HG03558 (cell line): Measurements from ENCODE around the gene ADGRE1.

Experiments
- ATAC-seq: cut with Tn5 transposase; IDR thresholded peaks from one replicate; pipeline ENCODE4 v1.9.1; 2021; ENCODE audit warnings: moderate number of reproducible peaks; ENCODE audit not compliant: unreplicated experiment; ENCODE audit errors: extremely low read depth

The ADGRE1 gene

DNA sequence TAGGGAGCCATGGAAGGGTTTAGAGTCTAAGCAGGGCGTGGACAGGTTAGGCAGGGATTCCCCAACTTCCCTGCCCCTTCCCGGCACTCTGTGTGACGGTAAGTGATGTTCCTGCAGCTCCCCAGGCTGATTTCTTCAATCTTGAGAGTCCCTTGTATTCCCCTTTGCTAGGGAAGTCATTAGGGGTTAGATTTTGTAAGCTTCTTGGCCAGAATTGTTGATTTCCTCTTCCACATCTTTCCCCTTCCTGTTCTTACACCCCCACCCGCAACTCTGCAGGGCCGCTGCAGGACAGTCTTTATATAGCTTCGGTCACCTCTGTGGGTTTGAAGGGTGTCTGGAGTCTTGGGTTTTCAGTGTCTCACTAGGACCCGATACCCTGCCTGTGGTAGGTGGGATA lies 10.6 kb upstream of the ADGRE1 start:
- no peak for ATAC-seq

GRCh38 chr19:6877766-6878165 lies 9.6 kb upstream of the ADGRE1 start:
- ATAC-seq = no peak

- ATAC-seq = no peak
These were observed 992 bp upstream of the ADGRE1 start for GRCh38 chr19:6886277-6886897.

DNA sequence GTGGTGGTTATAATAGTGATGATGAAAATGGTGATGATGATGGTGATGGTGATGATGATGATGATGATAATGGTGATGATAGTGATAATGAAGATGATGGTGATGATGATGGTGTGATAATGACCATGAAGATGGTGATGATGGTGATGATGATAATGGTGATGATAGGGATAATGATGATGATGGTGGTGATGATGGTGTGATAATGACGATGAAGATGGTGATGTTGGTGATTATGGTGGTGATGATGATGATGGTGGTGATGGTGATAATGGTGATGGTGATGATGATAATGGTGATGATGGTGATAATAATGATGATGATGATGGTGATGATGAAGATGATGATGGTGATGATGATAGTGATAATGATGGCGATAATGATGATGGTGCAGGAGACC lies 1.6 kb downstream of the ADGRE1 start:
- no peak for ATAC-seq

DNA sequence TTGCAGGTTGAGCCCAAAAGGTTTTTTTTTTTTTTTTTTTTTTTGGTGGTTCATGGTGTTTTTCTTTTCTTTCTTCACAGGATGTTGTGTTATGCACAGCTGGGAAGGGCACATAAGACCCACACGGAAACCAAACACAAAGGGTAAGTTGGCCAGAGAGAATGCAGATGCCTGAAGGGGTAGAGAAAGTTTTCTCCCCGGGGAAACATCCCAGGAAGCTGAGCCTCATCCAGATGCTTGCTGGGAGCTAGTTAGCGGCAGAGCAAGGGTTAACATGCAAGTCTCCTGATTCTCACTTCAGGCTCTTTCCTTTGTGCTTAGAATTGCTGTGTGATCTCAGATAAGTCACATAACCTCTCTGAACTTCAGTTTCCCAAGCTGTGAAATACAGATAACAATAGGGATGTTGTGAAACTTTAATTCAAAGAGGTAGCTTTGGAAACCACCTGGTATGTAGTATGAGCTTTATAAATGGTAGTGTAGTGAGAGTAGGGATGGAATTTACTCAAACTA lies 3.1 kb downstream of the ADGRE1 start:
- no peak for ATAC-seq

DNA sequence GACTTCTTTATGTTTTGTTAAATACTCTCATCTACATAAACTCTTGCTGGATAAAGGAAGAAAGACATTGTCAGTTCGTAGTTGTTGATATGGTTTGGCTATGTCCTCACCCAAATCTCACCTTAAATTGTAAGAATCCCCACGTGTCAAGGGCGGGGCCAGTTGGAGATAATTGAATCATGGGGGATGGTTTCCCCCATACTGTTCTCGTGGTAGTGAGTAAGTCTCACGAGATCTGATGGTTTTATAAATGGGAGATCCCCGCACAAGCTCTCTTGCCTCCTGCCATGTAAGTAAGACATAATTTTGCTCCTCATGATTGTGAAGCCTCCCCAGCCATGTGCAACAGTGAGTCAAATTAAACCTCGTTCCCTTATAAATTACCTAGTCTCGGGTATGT lies 3.6 kb downstream of the ADGRE1 start:
- no peak for ATAC-seq

- no peak for ATAC-seq
These were observed 4.5 kb downstream of the ADGRE1 start for GRCh38 chr19:6891761-6892385.

DNA sequence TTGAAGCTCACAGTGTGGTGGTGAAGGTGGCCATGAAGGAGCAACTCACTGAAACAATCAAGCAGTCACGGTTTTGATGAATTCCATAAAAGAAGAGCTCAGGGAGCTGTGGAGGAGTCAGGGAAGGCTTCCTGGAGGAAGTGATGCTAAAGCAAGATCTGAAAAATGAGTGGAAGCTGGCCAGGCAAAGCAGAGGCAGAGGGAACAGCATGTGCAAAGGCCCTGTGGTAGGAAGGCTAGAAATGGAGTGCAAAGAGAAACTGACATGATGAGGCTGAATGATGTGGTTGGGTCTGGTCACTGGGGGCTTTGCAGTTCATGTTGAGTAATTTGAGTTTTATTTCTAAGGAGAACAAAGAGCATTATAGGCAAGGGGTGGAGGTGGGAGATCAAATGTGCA lies 6.9 kb downstream of the ADGRE1 start:
- ATAC-seq = no peak

GRCh38 chr19:6903446-6903845 lies 16.1 kb downstream of the ADGRE1 start:
- no peak for ATAC-seq

DNA sequence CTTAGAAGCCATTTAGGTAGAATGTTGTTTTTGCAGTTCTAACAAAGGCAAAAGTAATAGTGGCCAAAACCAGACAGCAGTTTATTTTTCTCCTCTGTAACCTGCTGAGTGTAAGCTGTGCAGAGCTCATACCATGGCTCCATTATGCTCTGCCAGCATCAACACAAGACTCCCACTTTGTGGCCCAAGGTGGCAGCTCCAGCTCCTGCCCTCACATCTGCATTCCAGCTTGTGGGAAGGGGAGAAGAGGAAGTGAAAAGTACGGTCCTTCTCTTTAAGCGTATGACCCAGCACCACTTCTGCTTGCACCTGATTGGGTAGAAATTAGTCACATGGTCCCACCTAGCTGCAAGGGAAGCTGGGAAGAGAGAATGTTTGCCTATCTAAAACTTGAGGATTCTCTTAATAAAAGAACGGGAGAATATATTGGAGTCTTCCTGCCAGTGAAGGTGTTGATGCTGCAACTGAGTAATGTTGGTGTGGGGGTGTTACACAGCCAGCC lies 19.2 kb downstream of the ADGRE1 start:
- no peak for ATAC-seq

- no peak for ATAC-seq
These were observed 24.1 kb downstream of the ADGRE1 start for GRCh38 chr19:6911523-6911922.

- ATAC-seq = no peak
These were observed 26.9 kb downstream of the ADGRE1 start for GRCh38 chr19:6914321-6914720.

- ATAC-seq = no peak
These were observed 29.6 kb downstream of the ADGRE1 start for GRCh38 chr19:6916952-6917351.

GRCh38 chr19:6925386-6925785 lies 38.0 kb downstream of the ADGRE1 start:
- ATAC-seq = no peak

GRCh38 chr19:6925801-6926751 lies 38.7 kb downstream of the ADGRE1 start:
- no peak for ATAC-seq

DNA sequence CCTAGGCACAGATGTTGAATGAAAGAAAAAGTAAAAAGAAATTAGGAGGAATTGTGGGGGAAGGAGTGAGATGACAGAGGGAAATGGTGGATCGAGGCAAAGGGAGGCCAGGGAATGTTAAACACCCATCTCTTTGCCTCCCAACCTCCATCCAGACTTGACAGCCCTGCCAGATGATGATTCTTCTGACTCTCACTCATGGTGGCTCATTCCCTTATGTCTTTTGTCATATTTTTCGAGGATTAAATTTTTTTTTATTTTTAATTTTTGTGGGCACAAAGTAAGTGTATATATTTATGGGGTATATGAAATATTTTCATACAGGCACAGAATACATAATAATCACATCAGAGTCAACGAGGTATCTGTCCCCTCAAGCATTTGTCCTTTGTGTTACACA lies 42.8 kb downstream of the ADGRE1 start:
- no peak for ATAC-seq

DNA sequence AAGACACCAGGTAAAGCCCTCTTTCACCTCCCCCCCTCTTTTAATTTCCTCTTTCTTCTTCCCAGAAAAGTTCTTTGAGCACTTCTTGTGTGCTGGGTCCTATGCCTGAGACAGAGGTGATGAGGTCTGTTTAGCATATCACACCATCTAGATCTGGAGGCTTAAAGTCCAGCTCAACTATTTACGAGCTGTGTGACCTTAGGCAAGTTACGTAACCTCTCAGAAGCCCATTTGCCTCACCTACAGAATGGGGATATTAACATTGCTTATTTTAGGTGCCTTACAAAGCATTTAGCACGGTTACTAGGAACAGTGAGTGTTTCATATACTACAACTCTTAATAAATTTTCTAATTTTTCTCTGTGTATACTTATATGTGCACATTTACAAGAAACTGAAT lies 47.7 kb downstream of the ADGRE1 start:
- no peak for ATAC-seq

- ATAC-seq = no peak
These were observed 48.2 kb downstream of the ADGRE1 start for GRCh38 chr19:6935618-6936017.

DNA sequence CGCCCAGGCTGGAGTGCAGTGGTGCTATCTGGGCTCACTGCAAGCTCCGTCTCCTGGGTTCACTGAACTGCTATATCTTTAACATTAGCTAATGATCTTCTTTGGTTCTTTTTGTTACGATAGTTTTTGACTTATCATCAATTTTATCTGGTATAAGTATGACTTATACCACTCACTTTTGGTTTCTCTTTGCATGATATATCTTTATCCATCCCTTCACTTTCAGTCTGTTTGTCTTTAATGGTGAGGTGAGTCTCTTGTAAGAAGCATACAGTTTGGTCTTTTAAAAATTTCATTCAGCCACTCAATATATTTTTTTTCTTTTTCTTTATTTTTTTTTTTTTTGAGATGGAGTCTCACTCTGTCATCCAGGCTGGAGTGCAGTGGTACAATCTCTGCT lies 58.4 kb downstream of the ADGRE1 start:
- no peak for ATAC-seq

GRCh38 chr19:6947745-6948144 lies 60.4 kb downstream of the ADGRE1 start:
- no peak for ATAC-seq

GRCh38 chr19:6948884-6949283 lies 61.5 kb downstream of the ADGRE1 start:
- no peak for ATAC-seq
